Panc1 (cell line): Measurements from ENCODE around the gene SORCS1. TPM values are rescaled to one million over a fixed set of nuclear protein-coding genes. Genes with fewer than 3 reads are reported as not detected.

Experiments used
- ATAC-seq: fragments of 200-7000 bp; cut with Tn5 transposase; 2 replicates; pipeline ENCODE4 v1.9.1; 2020; ENCODE audit warnings: mild to moderate bottlenecking, moderate library complexity
- BruUV-seq: library from RNA; stranded (reverse); fragments of 400-500 nt; replicated peaks from 2 replicates; lab custom pipeline; 2021; lab: Mats Ljungman, UMichigan
- CTCF ChIA-PET: fragments of 300-600 bp; sonication (Branson Sonifier 250); formaldehyde crosslinking; loops from one replicate; lab custom pipeline; 2022; ENCODE audit warnings: antibody characterized with exemption; lab: Charles Lee
- POLR2A ChIA-PET: fragments of 300-600 bp; sonication (Branson Sonifier 250); formaldehyde crosslinking; loops from one replicate; lab custom pipeline; 2022; ENCODE audit warnings: antibody characterized with exemption; lab: Charles Lee
- DNase-seq: peaks from one replicate; pipeline ENCODE4 v3.0.0-alpha.2; 2010; ENCODE audit warnings: low read depth, low spot score
- H3K27ac ChIP-seq: 2 replicates; pipeline ENCODE4 v1.5.1; 2011; ENCODE audit warnings: mild to moderate bottlenecking, low read length, inconsistent platforms
- H3K27me3 ChIP-seq: fragments of 200-500 bp; sonication (Bioruptor generic); 2 replicates; pipeline ENCODE4 v1.6.0; 2014; ENCODE audit warnings: low read length, inconsistent platforms; ENCODE audit not compliant: control insufficient read depth, insufficient read depth
- H3K36me3 ChIP-seq: fragments of 200-500 bp; sonication (Bioruptor generic); 2 replicates; pipeline ENCODE4 v1.5.1; 2014; ENCODE audit warnings: inconsistent platforms, mild to moderate bottlenecking, low read length, moderate library complexity; ENCODE audit not compliant: control insufficient read depth, insufficient read depth
- H3K4me1 ChIP-seq: 2 replicates; pipeline ENCODE4 v1.5.1; 2011; ENCODE audit warnings: inconsistent platforms, mild to moderate bottlenecking, low read length, moderate library complexity; ENCODE audit not compliant: control insufficient read depth, insufficient read depth
- H3K4me3 ChIP-seq, 2 experiments: 2 replicates each; pipeline ENCODE4 v1.5.1; 2011 to 2012; ENCODE audit warnings: low read depth in 2 of 2, low read length in 2 of 2, mild to moderate bottlenecking in 2 of 2, inconsistent platforms in 1 of 2, moderate library complexity in 1 of 2
- H3K9me3 ChIP-seq: fragments of 200-500 bp; sonication (Bioruptor generic); 2 replicates; pipeline ENCODE4 v1.5.1; 2014; ENCODE audit warnings: low read depth, mild to moderate bottlenecking, inconsistent platforms, low read length, moderate library complexity; ENCODE audit not compliant: control insufficient read depth, insufficient read depth
- POLR2AphosphoS5 ChIP-seq: IDR thresholded peaks from 2 replicates; pipeline ENCODE4 v1.6.1; 2012; ENCODE audit warnings: mild to moderate bottlenecking, low read depth, low read length, moderate library complexity
- REST ChIP-seq, 2 experiments: IDR thresholded peaks; 2 replicates each; pipeline ENCODE4 v1.6.1; 2011 to 2012; ENCODE audit warnings: low read depth in 2 of 2, control low read depth in 1 of 2, low read length in 1 of 2, mild to moderate bottlenecking in 1 of 2, moderate library complexity in 1 of 2; ENCODE audit not compliant: insufficient read depth in 1 of 2
- SIN3A ChIP-seq: IDR thresholded peaks from 2 replicates; pipeline ENCODE4 v1.6.1; 2012; ENCODE audit warnings: low read depth, mild to moderate bottlenecking, low read length, moderate library complexity, borderline replicate concordance; ENCODE audit not compliant: insufficient read depth
- TCF7L2 ChIP-seq: IDR thresholded peaks from 2 replicates; pipeline ENCODE4 v1.6.1; 2011; ENCODE audit warnings: mild to moderate bottlenecking, low read depth, low read length, inconsistent platforms
- in situ Hi-C: cut with HindIII; loops from 2 replicates; pipeline ENCODE4 v1.10.0; 2016; ENCODE audit warnings: low sequenced_read_pairs, low pct_unique_long_range_greater_than_20kb
- intact Hi-C: fragments of 100-400 bp; cut with micrococcal nuclease; formaldehyde crosslinking; loops from one replicate; pipeline ENCODE4 v1.10.0; 2022; ENCODE audit not compliant: unreplicated experiment
- total RNA-seq: library from RNA; stranded (reverse); gene quantifications from one replicate; pipeline ENCODE4 v1.2.1, GENCODE V29; 2021; ENCODE audit not compliant: unreplicated experiment
- TF ChIP-seq, protein P1 (sequence below): fragments of 450-650 bp; IDR thresholded peaks from 2 replicates; pipeline ENCODE4 v1.5.1; 2017; ENCODE audit warnings: mild to moderate bottlenecking

SORCS1 gene
- total RNA-seq, 1 experiment from 2014 or later, result not detected

DNA sequence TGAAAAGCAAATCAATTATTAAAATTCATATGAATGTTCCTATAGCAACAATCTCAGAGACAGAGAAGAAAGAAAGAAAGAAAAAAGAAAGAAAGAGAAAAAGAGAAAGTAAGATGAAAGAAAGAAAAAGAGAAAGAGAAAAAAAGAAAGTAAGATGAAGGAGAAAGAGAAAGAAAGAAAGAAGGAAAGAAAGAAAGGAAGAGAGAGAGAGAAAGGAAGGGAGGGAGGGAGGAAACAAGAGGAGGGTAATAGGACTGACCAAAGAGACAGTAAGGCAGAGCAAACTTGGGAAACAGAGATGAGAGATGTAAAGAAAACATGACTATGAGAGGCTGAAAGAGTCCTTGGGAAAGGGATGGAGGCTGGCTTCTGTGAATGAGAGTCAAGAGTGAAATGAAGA lies 458.4 kb downstream of the SORCS1 start:
- no peaks in the 10 kb centered on the region for H3K36me3 ChIP-seq
- in situ Hi-C loops, result no loop called here
- H3K27me3 ChIP-seq, result peaks cover 6% of the 10 kb centered on the region; the same call in 1 of the 2 replicates
- POLR2A ChIA-PET, result no interaction called here
- DNase-seq (no peak), ATAC-seq (no peak)
- no peak for TF ChIP-seq REST (IDR thresholded peaks at IDR 0.05; ENCODE audit: insufficient read depth in 1 of 2, low read depth in 2 of 2, low read length in 1 of 2)
- no peak for TF ChIP-seq TCF7L2
- TF ChIP-seq SIN3A, result no peak
- TF ChIP-seq, protein P1, sequence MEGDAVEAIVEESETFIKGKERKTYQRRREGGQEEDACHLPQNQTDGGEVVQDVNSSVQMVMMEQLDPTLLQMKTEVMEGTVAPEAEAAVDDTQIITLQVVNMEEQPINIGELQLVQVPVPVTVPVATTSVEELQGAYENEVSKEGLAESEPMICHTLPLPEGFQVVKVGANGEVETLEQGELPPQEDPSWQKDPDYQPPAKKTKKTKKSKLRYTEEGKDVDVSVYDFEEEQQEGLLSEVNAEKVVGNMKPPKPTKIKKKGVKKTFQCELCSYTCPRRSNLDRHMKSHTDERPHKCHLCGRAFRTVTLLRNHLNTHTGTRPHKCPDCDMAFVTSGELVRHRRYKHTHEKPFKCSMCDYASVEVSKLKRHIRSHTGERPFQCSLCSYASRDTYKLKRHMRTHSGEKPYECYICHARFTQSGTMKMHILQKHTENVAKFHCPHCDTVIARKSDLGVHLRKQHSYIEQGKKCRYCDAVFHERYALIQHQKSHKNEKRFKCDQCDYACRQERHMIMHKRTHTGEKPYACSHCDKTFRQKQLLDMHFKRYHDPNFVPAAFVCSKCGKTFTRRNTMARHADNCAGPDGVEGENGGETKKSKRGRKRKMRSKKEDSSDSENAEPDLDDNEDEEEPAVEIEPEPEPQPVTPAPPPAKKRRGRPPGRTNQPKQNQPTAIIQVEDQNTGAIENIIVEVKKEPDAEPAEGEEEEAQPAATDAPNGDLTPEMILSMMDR, result no peak
- TF ChIP-seq POLR2AphosphoS5, result no peak
- no TSS peak for BruUV-seq
- intact Hi-C loops, result loop anchor here (10.0 kb wide), 1 partner anchor 1109 kb away; no protein-coding TSS in a partner anchor
- no peak overlapping the region for H3K4me3 ChIP-seq
- no peaks in the 10 kb centered on the region for H3K4me1 ChIP-seq
- no peak overlapping the region for H3K27ac ChIP-seq
- H3K9me3 ChIP-seq, result no peaks in the 10 kb centered on the region
- CTCF ChIA-PET, result interaction anchor here (0.6 kb wide), 1 partner anchor 1994 kb away, joined by 3 read pairs; no protein-coding TSS in a partner anchor

DNA sequence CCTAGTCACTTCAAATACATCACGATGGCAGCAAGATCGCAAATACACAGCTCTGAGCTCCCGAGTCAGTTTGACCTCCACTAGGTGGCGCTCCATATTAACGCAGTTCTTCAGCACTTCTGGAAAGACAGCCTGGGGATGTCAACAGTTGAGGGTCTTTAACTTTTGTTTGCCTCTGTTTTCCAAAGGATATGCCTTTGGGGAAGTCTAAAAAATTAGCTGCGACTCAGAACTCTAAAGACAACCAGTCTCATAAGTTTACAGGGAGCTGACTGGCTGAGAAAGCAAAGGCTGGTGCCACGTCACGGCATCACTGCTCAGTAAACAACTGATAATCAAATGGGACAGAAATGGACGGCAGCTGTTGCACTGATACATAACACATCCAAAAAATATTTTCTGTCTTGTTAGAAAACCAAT lies 458.8 kb downstream of the SORCS1 start:
- no TSS peak for BruUV-seq
- no peak overlapping the region for H3K27ac ChIP-seq
- TF ChIP-seq, protein P1, result peak; percentile 92
- no peak for TF ChIP-seq REST (IDR thresholded peaks at IDR 0.05; ENCODE audit: insufficient read depth in 1 of 2, low read depth in 2 of 2, low read length in 1 of 2)
- ChIA-PET POLR2A (no interaction called here), CTCF (interaction anchor here (0.6 kb wide), 1 partner anchor 1995 kb away, joined by 3 read pairs; no protein-coding TSS in a partner anchor)
- no peak overlapping the region for H3K4me3 ChIP-seq
- in situ Hi-C loops, result no loop called here
- intact Hi-C loops, result loop anchor here (10.0 kb wide), 1 partner anchor 1109 kb away; no protein-coding TSS in a partner anchor
- H3K9me3 ChIP-seq, result no peaks in the 10 kb centered on the region
- peaks cover 6% of the 10 kb centered on the region; the same call in 1 of the 2 replicates for H3K27me3 ChIP-seq
- H3K4me1 ChIP-seq, result no peaks in the 10 kb centered on the region
- peak; percentile 84 for ATAC-seq
- DNase-seq, result peak; percentile 36
- H3K36me3 ChIP-seq, result no peaks in the 10 kb centered on the region
